Hepatocyte (in vitro differentiated cells): ENCODE data around the gene USP20. TPM values are rescaled to one million over a fixed set of nuclear protein-coding genes. Genes with fewer than 3 reads are reported as not detected.

Experiments used
- DNase-seq: peaks from one replicate; pipeline ENCODE4 v3.0.0-alpha.2; 2016; ENCODE audit warnings: low spot score
- H2AFZ ChIP-seq: fragments of 200-600 bp; sonication (generic); 2 replicates; pipeline ENCODE4 v1.6.0; 2016; ENCODE audit warnings: antibody characterized with exemption, mild to moderate bottlenecking
- H3K27ac ChIP-seq: fragments of 200-600 bp; sonication (generic); 2 replicates; pipeline ENCODE4 v1.5.1; 2016; ENCODE audit warnings: mild to moderate bottlenecking
- H3K27me3 ChIP-seq: fragments of 200-600 bp; sonication (generic); 2 replicates; pipeline ENCODE4 v1.6.1; 2016
- H3K36me3 ChIP-seq: fragments of 200-600 bp; sonication (generic); replicated peaks from 2 replicates; pipeline ENCODE4 v1.5.1; 2016; ENCODE audit warnings: low read depth; ENCODE audit not compliant: insufficient read depth
- H3K4me1 ChIP-seq: fragments of 200-600 bp; sonication (generic); 2 replicates; pipeline ENCODE4 v1.5.1; 2016; ENCODE audit warnings: mild to moderate bottlenecking, moderate library complexity; ENCODE audit not compliant: insufficient read depth
- H3K4me2 ChIP-seq: fragments of 200-600 bp; sonication (generic); 2 replicates; pipeline ENCODE4 v1.6.0; 2016
- H3K4me3 ChIP-seq: fragments of 200-600 bp; sonication (generic); 2 replicates; pipeline ENCODE4 v1.5.1; 2016; ENCODE audit warnings: mild to moderate bottlenecking
- H3K79me2 ChIP-seq: fragments of 200-600 bp; sonication (generic); 2 replicates; pipeline ENCODE4 v1.6.0; 2017; ENCODE audit warnings: mild to moderate bottlenecking
- H3K9me2 ChIP-seq: fragments of 200-600 bp; sonication (generic); replicated peaks from 2 replicates; pipeline ENCODE4 v1.6.0; 2017; ENCODE audit warnings: mild to moderate bottlenecking; ENCODE audit not compliant: insufficient read depth
- H3K9me3 ChIP-seq: fragments of 200-600 bp; sonication (generic); 2 replicates; pipeline ENCODE4 v1.5.1; 2016; ENCODE audit warnings: low read depth, mild to moderate bottlenecking
- H4K20me1 ChIP-seq: fragments of 200-600 bp; sonication (generic); 2 replicates; pipeline ENCODE4 v1.6.0; 2016; ENCODE audit warnings: mild to moderate bottlenecking; ENCODE audit not compliant: insufficient read depth, poor library complexity, severe bottlenecking
- EZH2 ChIP-seq: fragments of 200-600 bp; sonication (generic); IDR thresholded peaks from 2 replicates; pipeline ENCODE4 v1.6.1; 2016; ENCODE audit warnings: antibody characterized with exemption, mild to moderate bottlenecking, borderline replicate concordance
- EZH2phosphoT487 ChIP-seq: fragments of 200-600 bp; sonication (generic); IDR thresholded peaks from one replicate; pipeline ENCODE4 v1.6.1; 2018; ENCODE audit warnings: antibody characterized with exemption, mild to moderate bottlenecking, low read depth, moderate library complexity; ENCODE audit not compliant: unreplicated experiment, severe bottlenecking
- WGBS: methylation state at CpG from one replicate; pipeline ENCODE4 v1.1.6; 2016; ENCODE audit warnings: low lambda C conversion rate; ENCODE audit errors: missing lambda C conversion rate; 5-methylcytosine and 5-hydroxymethylcytosine counted together
- polyA plus RNA-seq: library from polyadenylated mRNA; unstranded; fragments of >200 nt; fragmentation: Nextera tagmentation; extraction: Ambion mirVana; gene quantifications from 2 replicates; pipeline ENCODE4 v1.2.1, GENCODE V29; 2016
- total RNA-seq: library from RNA; depleted of rRNA; stranded (reverse); fragments of >200 nt; gene quantifications from 2 replicates; pipeline ENCODE4 v1.2.3, GENCODE V29; 2014
- TF ChIP-seq, protein P1 (sequence below): fragments of 200-600 bp; sonication (generic); IDR thresholded peaks from 2 replicates; pipeline ENCODE4 v1.5.1; 2016; ENCODE audit warnings: antibody characterized with exemption, mild to moderate bottlenecking; ENCODE audit not compliant: poor library complexity

USP20 gene
- total and polyA plus RNA-seq, 2 experiments from 2014 or later = 10.6 to 29.0 TPM

DNA sequence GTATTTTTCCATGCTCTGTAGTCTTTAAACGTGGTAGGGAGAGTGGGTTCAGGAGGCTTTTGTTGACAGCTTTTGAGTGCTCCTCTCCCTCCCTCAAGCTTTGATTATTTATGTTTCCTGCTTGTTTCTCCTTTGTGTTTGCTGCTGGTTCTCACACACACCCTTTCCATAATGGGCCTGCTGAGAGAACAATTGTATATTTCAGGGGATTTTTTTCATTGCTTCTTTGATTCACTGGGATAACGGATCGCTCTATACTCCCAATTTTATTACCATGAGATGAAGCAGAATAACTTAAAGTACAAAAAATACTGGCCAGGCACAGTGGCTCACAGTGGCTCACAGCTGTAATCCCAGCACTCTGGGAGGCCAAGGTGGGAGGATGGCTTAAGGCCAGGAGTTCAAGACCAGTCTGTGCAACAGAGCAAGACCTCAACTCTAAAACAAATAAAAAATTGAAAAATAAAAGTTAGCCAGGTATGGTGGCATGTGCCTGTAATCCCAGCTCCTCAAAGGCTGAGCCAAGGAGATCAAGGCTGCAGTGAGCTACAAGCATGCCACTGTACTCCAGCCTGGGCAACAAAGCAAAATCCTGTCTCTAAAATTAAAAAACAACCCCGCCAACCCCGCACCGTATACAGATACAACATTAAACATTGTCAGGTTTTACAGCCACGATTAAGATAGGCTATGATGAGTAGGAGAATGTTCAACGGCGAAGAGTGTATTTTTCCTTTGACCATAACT lies 66.9 kb downstream of the USP20 start:
- Histone ChIP-seq H3K4me1 (no peaks in the 10 kb centered on the region), H3K4me3 (no peak overlapping the region), H4K20me1 (no peaks in the 10 kb centered on the region), H3K9me3 (no peaks in the 10 kb centered on the region), H3K36me3 (no peaks in the 10 kb centered on the region), H3K27me3 (no peaks in the 10 kb centered on the region), H3K27ac (no peak overlapping the region), H3K79me2 (no peaks in the 10 kb centered on the region), H3K4me2 (no peak overlapping the region), H2AFZ (no peak overlapping the region), H3K9me2 (no peaks in the 10 kb centered on the region)
- DNase-seq = no peak
- 96% methylated on average over 9 of the region's 9 CpGs for WGBS
- TF ChIP-seq EZH2phosphoT487 (no peak), EZH2 (no peak)
- TF ChIP-seq, protein P1, sequence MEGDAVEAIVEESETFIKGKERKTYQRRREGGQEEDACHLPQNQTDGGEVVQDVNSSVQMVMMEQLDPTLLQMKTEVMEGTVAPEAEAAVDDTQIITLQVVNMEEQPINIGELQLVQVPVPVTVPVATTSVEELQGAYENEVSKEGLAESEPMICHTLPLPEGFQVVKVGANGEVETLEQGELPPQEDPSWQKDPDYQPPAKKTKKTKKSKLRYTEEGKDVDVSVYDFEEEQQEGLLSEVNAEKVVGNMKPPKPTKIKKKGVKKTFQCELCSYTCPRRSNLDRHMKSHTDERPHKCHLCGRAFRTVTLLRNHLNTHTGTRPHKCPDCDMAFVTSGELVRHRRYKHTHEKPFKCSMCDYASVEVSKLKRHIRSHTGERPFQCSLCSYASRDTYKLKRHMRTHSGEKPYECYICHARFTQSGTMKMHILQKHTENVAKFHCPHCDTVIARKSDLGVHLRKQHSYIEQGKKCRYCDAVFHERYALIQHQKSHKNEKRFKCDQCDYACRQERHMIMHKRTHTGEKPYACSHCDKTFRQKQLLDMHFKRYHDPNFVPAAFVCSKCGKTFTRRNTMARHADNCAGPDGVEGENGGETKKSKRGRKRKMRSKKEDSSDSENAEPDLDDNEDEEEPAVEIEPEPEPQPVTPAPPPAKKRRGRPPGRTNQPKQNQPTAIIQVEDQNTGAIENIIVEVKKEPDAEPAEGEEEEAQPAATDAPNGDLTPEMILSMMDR = no peak

DNA sequence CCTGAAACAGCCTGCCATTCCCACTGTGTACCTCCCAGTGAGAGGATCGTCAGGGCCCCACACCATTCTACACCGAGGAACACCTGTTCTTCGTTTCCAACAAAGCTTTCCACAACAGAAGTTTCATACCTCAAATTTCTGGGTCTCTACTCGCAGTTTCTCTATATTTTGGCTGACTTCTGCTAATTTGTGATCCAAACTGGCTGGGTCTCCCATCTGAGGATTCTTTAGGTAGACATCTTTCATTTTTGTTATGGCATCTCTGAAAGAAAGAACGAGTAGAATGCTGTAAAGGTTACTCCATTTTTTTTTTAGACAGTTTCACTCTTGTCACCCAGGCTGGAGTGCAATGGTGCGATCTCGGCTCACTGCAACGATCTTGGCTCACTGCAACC lies 67.5 kb downstream of the USP20 start:
- no peak overlapping the region for H2AFZ ChIP-seq
- no peak for DNase-seq

DNA sequence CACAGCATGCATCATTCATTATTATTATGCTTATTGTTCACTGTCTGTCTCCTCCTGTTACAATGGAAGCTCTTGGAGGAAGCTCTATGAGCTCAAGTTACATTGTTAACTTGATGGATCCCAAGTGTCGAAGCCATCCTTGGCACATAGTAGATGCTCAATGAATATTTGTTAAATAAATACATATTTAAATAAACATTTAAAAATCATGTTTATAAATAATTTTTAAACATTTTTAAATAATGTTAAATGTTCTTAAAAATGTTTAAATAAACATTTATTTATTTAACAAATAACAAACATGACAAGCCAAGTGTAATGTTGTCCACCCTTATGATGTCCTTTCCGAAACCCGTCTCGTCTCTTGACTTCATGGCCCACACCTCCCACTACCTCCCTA lies 69.5 kb downstream of the USP20 start:
- no peak overlapping the region for H2AFZ ChIP-seq
- H3K4me1 ChIP-seq = no peaks in the 10 kb centered on the region
- DNase-seq = no peak
- no peaks in the 10 kb centered on the region for H4K20me1 ChIP-seq
- no peaks in the 10 kb centered on the region for H3K79me2 ChIP-seq
- H3K4me3 ChIP-seq = no peak overlapping the region
- H3K27me3 ChIP-seq = no peaks in the 10 kb centered on the region
- no peak overlapping the region for H3K4me2 ChIP-seq
- H3K36me3 ChIP-seq = no peaks in the 10 kb centered on the region
- TF ChIP-seq EZH2 = no peak
- TF ChIP-seq EZH2phosphoT487 = no peak
- TF ChIP-seq, protein P1 = no peak
- 98% methylated on average over 4 of the region's 4 CpGs for WGBS
- no peak overlapping the region for H3K27ac ChIP-seq
- H3K9me3 ChIP-seq = no peaks in the 10 kb centered on the region
- no peaks in the 10 kb centered on the region for H3K9me2 ChIP-seq

More for the DNA sequence above, 67.5 kb downstream of the USP20 start:
- TF ChIP-seq EZH2 = no peak
- TF ChIP-seq, protein P1 = no peak
- TF ChIP-seq EZH2phosphoT487 = no peak
- Histone ChIP-seq H3K27me3 (no peaks in the 10 kb centered on the region), H3K36me3 (no peaks in the 10 kb centered on the region), H4K20me1 (no peaks in the 10 kb centered on the region), H3K9me3 (no peaks in the 10 kb centered on the region), H3K79me2 (no peaks in the 10 kb centered on the region), H3K9me2 (no peaks in the 10 kb centered on the region), H3K4me1 (no peaks in the 10 kb centered on the region), H3K4me2 (no peak overlapping the region), H3K4me3 (no peak overlapping the region), H3K27ac (no peak overlapping the region)
- WGBS = 92% methylated on average over 8 of the region's 8 CpGs
